ENCODE results near the gene PDE10A.

Gene PDE10A

GRCh38 chr6:165678429-165678828 lies 15.4 kb upstream of the PDE10A start:
- no peak overlapping the region for H3K4me3 ChIP-seq (ENCODE audit: low read depth in 1 of 2, low read length in 1 of 2)
- no peaks in the 10 kb centered on the region for H3K9me3 ChIP-seq
- no peak for TF ChIP-seq CTCF (IDR thresholded peaks at IDR 0.05)
- no peaks in the 10 kb centered on the region for H3K27me3 ChIP-seq
- no peak overlapping the region for H3K27ac ChIP-seq
- H3K4me1 ChIP-seq (ENCODE audit: control insufficient read depth in 1 of 2, insufficient read depth in 1 of 2, low read depth in 1 of 2, low read length in 1 of 2) = no peaks in the 10 kb centered on the region
- no peaks in the 10 kb centered on the region for H3K36me3 ChIP-seq

- H3K4me3 ChIP-seq (ENCODE audit: low read depth in 1 of 2, low read length in 1 of 2) = no peak overlapping the region
- no peaks in the 10 kb centered on the region for H3K27me3 ChIP-seq
- H3K4me1 ChIP-seq (ENCODE audit: control insufficient read depth in 1 of 2, insufficient read depth in 1 of 2, low read depth in 1 of 2, low read length in 1 of 2) = no peaks in the 10 kb centered on the region
- H3K36me3 ChIP-seq = no peaks in the 10 kb centered on the region
- no peak overlapping the region for H3K27ac ChIP-seq
- TF ChIP-seq CTCF (IDR thresholded peaks at IDR 0.05) = no peak
- H3K9me3 ChIP-seq = no peaks in the 10 kb centered on the region
These were observed 14.1 kb upstream of the PDE10A start for GRCh38 chr6:165677091-165677490.

- H3K4me1 ChIP-seq (ENCODE audit: control insufficient read depth in 1 of 2, insufficient read depth in 1 of 2, low read depth in 1 of 2, low read length in 1 of 2) = no peaks in the 10 kb centered on the region
- H3K9me3 ChIP-seq = no peaks in the 10 kb centered on the region
- H3K4me3 ChIP-seq (ENCODE audit: low read depth in 1 of 2, low read length in 1 of 2) = no peak overlapping the region
- H3K27me3 ChIP-seq = no peaks in the 10 kb centered on the region
- no peak for TF ChIP-seq CTCF (IDR thresholded peaks at IDR 0.05)
- no peaks in the 10 kb centered on the region for H3K36me3 ChIP-seq
- H3K27ac ChIP-seq = no peak overlapping the region
These were observed 13.5 kb upstream of the PDE10A start for GRCh38 chr6:165676435-165677068.

DNA sequence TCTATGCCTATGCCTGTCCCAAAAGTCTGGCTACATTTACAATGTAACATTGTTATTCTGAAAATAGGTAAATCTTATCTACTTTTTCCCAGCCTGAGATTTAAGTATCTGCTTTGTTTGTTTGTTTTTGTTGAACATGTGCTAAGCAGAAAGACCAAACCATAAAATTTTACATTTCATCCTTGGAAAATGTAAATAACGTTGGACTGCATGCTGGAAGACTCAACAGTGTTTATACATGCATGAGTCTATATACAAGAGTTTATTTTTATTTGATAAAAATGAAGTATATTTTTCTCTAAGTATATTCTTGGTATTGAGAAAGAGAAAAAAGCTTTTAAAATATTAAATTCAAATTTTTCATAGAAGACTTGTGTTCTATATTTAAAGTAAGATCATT lies 12.1 kb upstream of the PDE10A start:
- TF ChIP-seq CTCF (IDR thresholded peaks at IDR 0.05) = no peak

GRCh38 chr6:165674155-165675029 lies 11.4 kb upstream of the PDE10A start:
- H3K27me3 ChIP-seq = no peaks in the 10 kb centered on the region
- no peak overlapping the region for H3K4me3 ChIP-seq (ENCODE audit: low read depth in 1 of 2, low read length in 1 of 2)
- H3K27ac ChIP-seq = no peak overlapping the region
- TF ChIP-seq CTCF (IDR thresholded peaks at IDR 0.05) = no peak
- H3K4me1 ChIP-seq (ENCODE audit: control insufficient read depth in 1 of 2, insufficient read depth in 1 of 2, low read depth in 1 of 2, low read length in 1 of 2) = no peaks in the 10 kb centered on the region
- no peaks in the 10 kb centered on the region for H3K9me3 ChIP-seq
- H3K36me3 ChIP-seq = no peaks in the 10 kb centered on the region

More for the DNA sequence above, 12.1 kb upstream of the PDE10A start:
- Histone ChIP-seq H3K36me3 (no peaks in the 10 kb centered on the region), H3K4me3 (ENCODE audit: low read depth in 1 of 2, low read length in 1 of 2) (no peak overlapping the region), H3K27me3 (no peaks in the 10 kb centered on the region), H3K9me3 (no peaks in the 10 kb centered on the region), H3K27ac (no peak overlapping the region), H3K4me1 (ENCODE audit: control insufficient read depth in 1 of 2, insufficient read depth in 1 of 2, low read depth in 1 of 2, low read length in 1 of 2) (no peaks in the 10 kb centered on the region)

Measured in neutrophil (primary cell).